ENCODE data around the gene TBL2.

DNA sequence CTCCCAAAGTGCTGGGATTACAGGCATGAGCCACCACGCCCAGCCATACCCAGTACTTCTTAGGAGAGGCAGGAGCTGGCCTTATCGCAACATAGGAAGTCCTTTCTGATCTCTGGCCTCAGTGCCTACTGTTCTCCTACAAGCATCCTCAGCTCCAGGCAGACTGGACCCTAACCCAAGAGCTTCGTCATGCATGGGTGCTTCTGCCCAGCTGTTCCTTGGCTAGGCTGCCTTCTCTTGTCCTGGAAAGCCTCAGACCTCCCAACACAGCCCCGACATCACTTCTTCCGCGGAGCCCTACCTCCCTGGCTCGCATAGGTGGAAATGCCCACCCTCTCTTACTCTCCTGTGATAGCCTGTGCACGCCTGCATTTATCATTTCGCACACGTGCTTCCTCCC is 36.7 kb downstream of the TBL2 start:
- TF ChIP-seq TAF1 (IDR thresholded peaks at IDR 0.05; ENCODE audit: borderline replicate concordance, insufficient read depth, low read length), result no peak
- no peak for TF ChIP-seq POLR2AphosphoS5 (IDR thresholded peaks at IDR 0.05; ENCODE audit: low read depth, low read length)

Measured in PFSK-1 (cell line).